ENCODE data around the gene KCTD12.

GRCh38 chr13:76861859-76862258 lies 24.3 kb downstream of the KCTD12 start:
- TF ChIP-seq CTCF (IDR thresholded peaks at IDR 0.05) (no peak), POLR2A (IDR thresholded peaks at IDR 0.05) (no peak)

Data from uterus (tissue), 2 donors.